ENCODE data around the gene STMP1.
"Not testable (repeated sequence)": the region's sequence is repeated elsewhere in the genome, so short reads cannot be mapped to it uniquely, and the experiment has no call there.

STMP1 gene

GRCh38 chr7:135662373-135663114, at the start of gene STMP1:
Gene STMP1, plus strand, starts transcription at chr7:135662514.
- peak; percentile 93 for DNase-seq (ENCODE audit: low read depth)

DNA sequence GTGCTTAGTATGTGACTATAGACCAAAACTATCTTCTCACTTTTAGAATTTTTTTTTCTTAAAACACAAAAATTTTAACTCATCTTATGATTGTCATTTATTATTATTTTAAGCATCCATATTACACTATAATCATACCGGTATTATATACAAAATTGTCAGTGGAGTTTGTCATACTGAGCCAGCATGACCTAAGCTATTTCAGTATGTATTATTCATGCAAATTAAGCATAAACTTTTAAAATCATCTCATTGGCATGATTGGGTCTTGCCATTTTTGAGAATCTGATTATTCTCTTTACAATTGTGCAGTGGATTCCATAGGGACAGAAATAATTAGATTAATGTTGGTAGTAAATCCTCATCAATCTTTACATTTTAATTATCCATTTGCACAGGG, 46.2 kb upstream of the STMP1 start:
- DNase-seq (ENCODE audit: low read depth), result no peak

DNA sequence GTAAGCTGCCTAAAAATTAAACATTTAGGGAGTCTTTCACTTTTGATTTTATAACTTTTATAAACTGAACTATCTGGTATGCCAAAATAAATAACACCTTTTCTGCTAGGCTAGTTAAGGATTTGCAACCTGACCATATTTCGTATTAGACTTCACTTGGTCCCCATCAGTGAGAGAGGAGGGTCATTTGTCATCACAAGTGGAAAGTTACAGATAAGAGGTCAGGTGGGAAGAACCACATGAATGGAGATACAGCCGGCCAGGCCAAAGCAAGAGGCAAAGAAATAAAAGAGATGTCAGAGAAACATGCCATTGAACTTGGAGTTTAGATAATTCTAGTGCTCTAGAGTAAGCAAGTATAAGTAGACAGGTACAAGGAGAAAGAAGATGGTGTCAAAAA, 44.5 kb upstream of the STMP1 start:
- no peak for DNase-seq (ENCODE audit: low read depth)

- no peak for DNase-seq (ENCODE audit: low read depth)
Observed at GRCh38 chr7:135618510-135618909, 43.8 kb upstream of the STMP1 start.

- DNase-seq (ENCODE audit: low read depth), result no peak
Observed at GRCh38 chr7:135620447-135620846, 41.9 kb upstream of the STMP1 start.

- no peak for DNase-seq (ENCODE audit: low read depth)
Observed at GRCh38 chr7:135620980-135621850, 41.1 kb upstream of the STMP1 start.

GRCh38 chr7:135634191-135634878, 28.0 kb upstream of the STMP1 start:
- no peak for DNase-seq (ENCODE audit: low read depth)

- not testable (repeated sequence) for DNase-seq (ENCODE audit: low read depth)
Observed at GRCh38 chr7:135639690-135640089, 22.6 kb upstream of the STMP1 start.

DNA sequence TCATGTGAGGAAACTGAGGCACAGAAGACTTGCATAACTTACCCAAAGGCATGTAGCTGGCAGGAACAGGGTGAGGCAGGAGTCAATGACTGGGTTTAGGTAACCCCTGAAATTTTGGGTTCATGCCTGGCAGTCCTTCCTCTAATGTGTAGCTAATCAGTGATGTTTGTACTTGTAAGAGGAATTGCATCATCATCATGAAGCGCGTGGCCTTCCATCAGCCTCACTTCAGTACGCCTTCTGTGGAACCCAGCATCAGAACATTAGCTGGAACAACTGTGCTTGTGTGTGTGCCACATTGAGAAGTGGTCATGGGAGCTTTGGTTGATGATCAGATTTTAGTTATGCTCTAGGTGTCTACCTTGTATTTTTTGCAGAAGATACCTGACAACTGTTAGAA, 18.2 kb upstream of the STMP1 start:
- DNase-seq (ENCODE audit: low read depth), result no peak

GRCh38 chr7:135644729-135645128, 17.6 kb upstream of the STMP1 start:
- no peak for DNase-seq (ENCODE audit: low read depth)

GRCh38 chr7:135645296-135645904, 16.9 kb upstream of the STMP1 start:
- no peak for DNase-seq (ENCODE audit: low read depth)

DNA sequence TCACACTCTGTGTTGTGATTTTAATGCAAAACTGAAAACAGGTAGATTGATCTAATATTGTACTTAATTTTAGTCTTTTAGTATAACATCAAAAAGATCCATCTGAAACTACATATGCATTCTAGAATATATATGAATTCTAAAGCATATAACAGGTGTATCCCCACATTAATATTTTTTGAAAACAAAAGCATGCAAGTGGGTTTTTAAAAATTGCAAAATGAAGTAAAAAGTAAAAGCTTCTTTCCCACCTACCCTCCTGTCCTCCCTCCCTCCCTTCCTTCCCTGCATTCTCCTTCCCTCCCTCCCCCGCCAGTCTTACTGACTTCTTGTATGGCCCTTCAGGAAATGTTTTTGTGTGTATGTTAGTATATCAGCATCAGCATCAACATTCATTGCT, 14.6 kb upstream of the STMP1 start:
- no peak for DNase-seq (ENCODE audit: low read depth)

DNA sequence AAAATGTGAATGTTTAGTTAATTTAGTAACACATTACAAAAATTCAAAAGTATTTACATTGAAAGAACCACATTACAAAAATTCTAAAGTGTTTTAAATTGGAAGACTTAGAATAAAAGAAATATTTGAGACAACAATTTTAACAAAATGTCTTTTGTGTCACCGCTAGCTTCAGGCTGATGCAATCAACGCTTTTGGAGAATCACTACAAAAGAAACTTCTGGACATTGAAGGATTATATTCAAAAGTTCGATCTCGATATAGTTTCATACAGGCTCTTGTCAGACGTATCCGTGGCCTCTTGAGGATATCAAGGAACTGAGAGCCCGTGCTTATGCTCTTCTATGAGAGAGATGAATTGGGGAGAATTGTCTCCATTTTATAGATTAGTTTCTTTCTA, 14.1 kb upstream of the STMP1 start:
- DNase-seq (ENCODE audit: low read depth), result no peak

- no peak for DNase-seq (ENCODE audit: low read depth)
Observed at GRCh38 chr7:135650831-135651573, 11.3 kb upstream of the STMP1 start.

DNA sequence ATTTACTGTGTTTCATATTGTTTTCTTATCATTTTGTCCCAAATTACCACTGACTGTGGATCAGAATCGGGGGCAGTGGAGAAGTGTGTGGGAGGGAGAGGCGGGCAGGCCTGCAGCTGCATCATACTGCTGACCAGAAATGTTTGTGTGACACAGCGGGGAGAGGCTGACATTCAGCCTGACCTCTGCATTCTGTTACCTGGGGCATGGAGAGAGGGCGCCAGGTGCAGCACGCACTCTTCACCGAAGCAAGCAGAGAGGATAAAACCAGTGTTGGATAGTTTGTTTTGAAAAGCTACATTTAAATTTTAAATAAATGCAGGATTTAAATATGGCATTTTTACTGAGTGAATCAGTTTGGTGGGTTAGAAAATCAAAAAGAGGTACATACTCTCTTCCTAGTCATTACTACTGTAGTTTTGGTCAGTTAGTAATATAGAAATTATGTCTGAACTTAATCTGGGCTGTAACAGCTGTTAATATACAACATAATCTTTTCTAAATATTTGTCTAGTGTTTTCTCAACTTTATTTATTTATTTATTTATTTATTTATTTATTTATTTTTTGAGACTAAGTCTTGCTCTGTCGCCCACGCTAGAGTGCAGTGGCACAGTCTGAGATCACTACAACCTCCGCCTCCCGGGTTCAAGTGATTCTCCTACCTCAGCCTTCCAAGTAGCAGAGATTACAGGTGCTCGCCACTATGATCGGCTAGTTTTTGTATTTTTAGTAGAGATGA, 8.8 kb upstream of the STMP1 start:
- DNase-seq (ENCODE audit: low read depth), result no peak

DNA sequence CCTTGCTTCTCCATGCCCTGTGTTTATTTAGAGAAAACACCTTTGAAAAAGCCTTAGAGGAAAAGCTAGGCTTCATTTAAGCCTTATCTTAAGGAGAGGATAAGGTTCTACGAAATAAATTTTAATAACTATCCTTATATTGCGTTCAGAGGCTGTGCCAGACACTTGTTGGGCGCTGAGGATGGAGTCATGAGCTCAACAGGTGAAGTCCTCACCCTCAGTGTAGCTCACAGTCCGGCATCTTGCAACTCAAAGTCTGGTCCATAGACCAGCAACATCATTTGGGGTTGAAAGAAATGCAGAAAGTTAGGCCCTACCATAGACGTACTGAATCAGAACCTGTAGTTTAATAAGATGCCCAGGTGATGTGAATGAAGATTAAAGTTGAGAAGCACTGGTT, 3.8 kb upstream of the STMP1 start:
- DNase-seq (ENCODE audit: low read depth), result no peak

DNA sequence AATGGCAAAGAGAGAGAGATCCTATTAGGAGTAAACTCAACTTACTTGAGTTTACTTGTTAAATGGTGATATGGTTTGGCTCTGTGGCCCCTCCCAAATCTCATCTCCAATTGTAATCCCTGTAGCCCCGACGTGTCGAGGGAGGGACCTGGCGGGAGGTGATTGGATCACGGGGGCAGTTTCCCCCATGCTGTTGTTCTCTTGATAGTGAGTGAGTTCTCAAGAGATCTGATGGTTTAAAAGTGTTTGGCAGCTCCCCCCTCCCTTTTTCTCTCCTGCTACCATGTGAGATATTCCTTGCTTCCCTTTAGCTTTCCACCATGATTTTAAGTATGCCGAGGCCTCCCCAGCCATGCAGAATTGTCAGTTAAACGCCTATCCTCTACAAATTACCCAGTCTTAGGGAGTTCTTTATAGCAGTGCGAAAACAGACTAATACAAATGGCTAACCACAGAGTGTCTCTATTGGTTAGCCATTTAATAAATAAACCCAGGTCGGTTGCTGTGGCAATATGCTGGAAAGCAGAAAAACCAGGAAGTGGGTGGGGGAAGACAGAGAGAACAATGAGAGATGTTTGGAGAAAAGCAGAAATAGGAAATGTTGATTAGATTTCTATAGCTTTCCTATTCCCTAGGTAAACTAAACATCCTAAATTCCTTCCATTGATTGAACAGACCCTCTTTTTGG, 3.0 kb upstream of the STMP1 start:
- DNase-seq (ENCODE audit: low read depth), result no peak

DNA sequence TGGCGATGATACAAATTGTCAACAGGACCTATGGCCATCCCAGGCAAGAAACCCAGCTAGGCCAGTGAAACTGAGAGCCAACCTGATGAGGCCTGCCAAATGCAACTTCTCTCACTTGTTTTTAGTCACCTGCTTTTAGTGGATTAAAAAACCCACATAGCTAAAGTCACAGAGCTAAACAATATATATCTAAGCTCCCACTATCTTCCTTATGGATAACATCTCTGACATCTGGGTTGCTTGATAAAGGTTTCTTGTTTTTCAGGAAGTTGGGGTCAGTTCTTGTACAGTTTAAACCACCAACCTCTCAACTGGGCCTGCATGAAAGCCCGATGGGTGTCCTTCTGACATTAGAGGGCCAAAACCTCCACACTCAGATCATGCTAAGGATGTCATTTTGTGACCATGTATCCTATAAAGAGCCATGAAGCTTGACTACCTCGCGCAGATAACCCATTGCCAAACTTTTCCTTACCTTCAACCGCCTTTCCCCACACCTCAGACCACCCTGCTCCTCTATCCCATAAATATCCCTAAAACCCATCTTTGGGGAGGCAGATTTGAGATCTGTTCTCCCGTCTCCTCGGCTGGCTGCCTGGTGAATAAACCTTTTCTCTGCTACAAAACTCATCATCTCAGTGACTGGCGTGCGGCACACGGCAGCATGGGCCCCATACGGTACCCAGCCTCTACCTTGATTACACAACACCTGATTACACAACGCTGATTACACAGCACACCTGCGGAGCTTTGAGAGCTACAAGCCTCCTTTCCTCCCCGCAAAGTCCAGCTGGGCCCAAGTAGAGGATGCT, 797 bp upstream of the STMP1 start:
- DNase-seq (ENCODE audit: low read depth), result no peak

GRCh38 chr7:135662123-135662372, 266 bp upstream of the STMP1 start:
- no peak for DNase-seq (ENCODE audit: low read depth)
